ENCODE results near the gene LETM1. TPM values are rescaled to one million over a fixed set of nuclear protein-coding genes. Genes with fewer than 3 reads are reported as not detected.

LETM1 gene
- polyA plus RNA-seq, 3 donors from 2014 or later = 8.0 to 17.0 (median 10.6) TPM

- peaks cover 0 to 1% (median 1%) of the 10 kb centered on the region in 3 donors for H3K27me3 Mint-ChIP-seq (ENCODE audit: low read depth in 3 of 3)
- no peaks in the 10 kb centered on the region for H3K4me1 Mint-ChIP-seq
- H3K4me3 Mint-ChIP-seq = no peak overlapping the region
- no peaks in the 10 kb centered on the region for H3K9me3 Mint-ChIP-seq
- no peak overlapping the region for H3K27ac Mint-ChIP-seq
- no peak for DNase-seq
- no peaks in the 10 kb centered on the region for H3K36me3 Mint-ChIP-seq
These were observed 53.0 kb downstream of the LETM1 start for GRCh38 chr4:1802720-1803522.

- Mint-ChIP-seq H3K36me3 (no peaks in the 10 kb centered on the region), H3K4me1 (no peaks in the 10 kb centered on the region), H3K27ac (no peak overlapping the region), H3K9me3 (no peaks in the 10 kb centered on the region), H3K27me3 (ENCODE audit: low read depth in 3 of 3) (peaks cover 0 to 1% (median 1%) of the 10 kb centered on the region in 3 donors), H3K4me3 (no peak overlapping the region)
- no peak for DNase-seq
These were observed 53.7 kb downstream of the LETM1 start for GRCh38 chr4:1802151-1802715.

GRCh38 chr4:1801286-1801958 is 54.5 kb downstream of the LETM1 start:
- peaks cover 1 to 5% (median 1%) of the 10 kb centered on the region in 3 donors for H3K27me3 Mint-ChIP-seq (ENCODE audit: low read depth in 3 of 3)
- H3K4me3 Mint-ChIP-seq = no peak overlapping the region
- H3K9me3 Mint-ChIP-seq = no peaks in the 10 kb centered on the region
- H3K4me1 Mint-ChIP-seq = no peaks in the 10 kb centered on the region
- no peak overlapping the region for H3K27ac Mint-ChIP-seq
- H3K36me3 Mint-ChIP-seq = no peaks in the 10 kb centered on the region
- DNase-seq = no peak

GRCh38 chr4:1800805-1801204 is 55.2 kb downstream of the LETM1 start:
- no peaks in the 10 kb centered on the region for H3K36me3 Mint-ChIP-seq
- peaks cover 0 to 2% (median 0%) of the 10 kb centered on the region in 6 donors for H3K9me3 Mint-ChIP-seq
- no peak overlapping the region for H3K4me3 Mint-ChIP-seq
- no peak overlapping the region for H3K27ac Mint-ChIP-seq
- DNase-seq = no peak
- peaks cover 1 to 8% (median 1%) of the 10 kb centered on the region in 3 donors for H3K27me3 Mint-ChIP-seq (ENCODE audit: low read depth in 3 of 3)
- peaks cover 0 to 1% of the 10 kb centered on the region in 2 donors for H3K4me1 Mint-ChIP-seq

- H3K27ac Mint-ChIP-seq = no peak overlapping the region
- H3K27me3 Mint-ChIP-seq (ENCODE audit: low read depth in 3 of 3) = peaks cover 1 to 8% (median 1%) of the 10 kb centered on the region in 3 donors
- H3K36me3 Mint-ChIP-seq = no peaks in the 10 kb centered on the region
- peaks cover 0 to 1% of the 10 kb centered on the region in 2 donors for H3K4me1 Mint-ChIP-seq
- H3K9me3 Mint-ChIP-seq = peaks cover 0 to 2% (median 0%) of the 10 kb centered on the region in 6 donors
- no peak overlapping the region for H3K4me3 Mint-ChIP-seq
- no peak for DNase-seq
These were observed 56.3 kb downstream of the LETM1 start for GRCh38 chr4:1799387-1800375.

GRCh38 chr4:1798580-1799386 is 57.2 kb downstream of the LETM1 start:
- Mint-ChIP-seq H3K36me3 (no peaks in the 10 kb centered on the region), H3K27ac (no peak overlapping the region), H3K27me3 (ENCODE audit: low read depth in 3 of 3) (peaks cover 1 to 8% (median 1%) of the 10 kb centered on the region in 3 donors), H3K9me3 (peaks cover 0 to 2% (median 0%) of the 10 kb centered on the region in 6 donors), H3K4me1 (peaks cover 0 to 1% of the 10 kb centered on the region in 2 donors), H3K4me3 (no peak overlapping the region)
- DNase-seq = no peak

- peaks cover 1 to 8% (median 1%) of the 10 kb centered on the region in 3 donors for H3K27me3 Mint-ChIP-seq (ENCODE audit: low read depth in 3 of 3)
- H3K4me1 Mint-ChIP-seq = peaks cover 0 to 1% of the 10 kb centered on the region in 2 donors
- DNase-seq = no peak
- H3K36me3 Mint-ChIP-seq = no peaks in the 10 kb centered on the region
- H3K27ac Mint-ChIP-seq = no peak overlapping the region
- no peak overlapping the region for H3K4me3 Mint-ChIP-seq
- peaks cover 0 to 2% (median 0%) of the 10 kb centered on the region in 6 donors for H3K9me3 Mint-ChIP-seq
These were observed 57.9 kb downstream of the LETM1 start for GRCh38 chr4:1797861-1798579.

- Mint-ChIP-seq H3K27ac (no peak overlapping the region), H3K27me3 (ENCODE audit: low read depth in 3 of 3) (peaks cover 1 to 8% (median 1%) of the 10 kb centered on the region in 3 donors), H3K9me3 (peaks cover 0 to 2% (median 0%) of the 10 kb centered on the region in 6 donors), H3K4me1 (peaks cover 0 to 1% of the 10 kb centered on the region in 2 donors), H3K36me3 (no peaks in the 10 kb centered on the region), H3K4me3 (no peak overlapping the region)
- DNase-seq = no peak
These were observed 58.6 kb downstream of the LETM1 start for GRCh38 chr4:1797298-1797860.

- no peak for DNase-seq
- no peak overlapping the region for H3K27ac Mint-ChIP-seq
- H3K4me1 Mint-ChIP-seq = peaks cover 0 to 1% of the 10 kb centered on the region in 2 donors
- H3K9me3 Mint-ChIP-seq = peaks cover 0 to 2% (median 0%) of the 10 kb centered on the region in 6 donors
- peaks cover 1 to 9% (median 4%) of the 10 kb centered on the region in 3 donors for H3K27me3 Mint-ChIP-seq (ENCODE audit: low read depth in 3 of 3)
- no peaks in the 10 kb centered on the region for H3K36me3 Mint-ChIP-seq
- peak overlapping the region in 1 of 5 donors; percentile 27 for H3K4me3 Mint-ChIP-seq
These were observed 59.3 kb downstream of the LETM1 start for GRCh38 chr4:1796486-1797204.

- H3K4me3 Mint-ChIP-seq = no peak overlapping the region
- peaks cover 0 to 2% (median 0%) of the 10 kb centered on the region in 6 donors for H3K9me3 Mint-ChIP-seq
- peaks cover 1 to 13% (median 8%) of the 10 kb centered on the region in 3 donors for H3K27me3 Mint-ChIP-seq (ENCODE audit: low read depth in 3 of 3)
- H3K36me3 Mint-ChIP-seq = no peaks in the 10 kb centered on the region
- H3K27ac Mint-ChIP-seq = no peak overlapping the region
- H3K4me1 Mint-ChIP-seq = peaks cover 0 to 1% of the 10 kb centered on the region in 2 donors
- DNase-seq = no peak
These were observed 60.4 kb downstream of the LETM1 start for GRCh38 chr4:1795299-1796195.

Measured in immature natural killer cell (primary cell).